MM.1S (cell line): Measurements from ENCODE around the gene ATXN1.

Experiments used
- DNase-seq: peaks from one replicate; pipeline ENCODE4 v3.0.0-alpha.2; 2015
- H2AFZ ChIP-seq: fragments of 300-600 bp; sonication (generic); 2 replicates; pipeline ENCODE4 v1.6.0; 2016; ENCODE audit warnings: antibody characterized with exemption, low read length
- H3F3A ChIP-seq: fragments of 300-600 bp; sonication (generic); 2 replicates; pipeline ENCODE4 v1.6.1; 2016; ENCODE audit warnings: mild to moderate bottlenecking, antibody characterized with exemption, low read length, moderate library complexity, mixed read lengths; ENCODE audit not compliant: insufficient read depth
- H3K27ac ChIP-seq: fragments of 300-600 bp; sonication (generic); 2 replicates; pipeline ENCODE4 v1.5.1; 2016; ENCODE audit warnings: mild to moderate bottlenecking, low read length
- H3K27me3 ChIP-seq: fragments of 300-600 bp; sonication (generic); replicated peaks from 2 replicates; pipeline ENCODE4 v1.6.0; 2016; ENCODE audit warnings: low read length; ENCODE audit not compliant: insufficient read depth
- H3K36me3 ChIP-seq: fragments of 300-600 bp; sonication (generic); replicated peaks from 2 replicates; pipeline ENCODE4 v1.6.1; 2016; ENCODE audit warnings: mild to moderate bottlenecking, low read length, mixed read lengths; ENCODE audit not compliant: insufficient read depth
- H3K4me1 ChIP-seq: fragments of 300-600 bp; sonication (generic); 2 replicates; pipeline ENCODE4 v1.6.1; 2016; ENCODE audit warnings: low read length, mixed read lengths
- H3K4me2 ChIP-seq: fragments of 300-600 bp; sonication (generic); 2 replicates; pipeline ENCODE4 v1.6.0; 2016; ENCODE audit warnings: low read depth, low read length
- H3K4me3 ChIP-seq: fragments of 300-600 bp; sonication (generic); 2 replicates; pipeline ENCODE4 v1.5.1; 2016; ENCODE audit warnings: low read length, mixed read lengths
- H3K79me2 ChIP-seq: fragments of 300-600 bp; sonication (generic); 2 replicates; pipeline ENCODE4 v1.6.1; 2016; ENCODE audit warnings: mixed run types, low read length, mixed read lengths
- H3K9ac ChIP-seq: fragments of 300-600 bp; sonication (generic); 2 replicates; pipeline ENCODE4 v1.6.1; 2016; ENCODE audit warnings: low read length, mixed read lengths
- H3K9me2 ChIP-seq: fragments of 300-600 bp; sonication (generic); replicated peaks from 2 replicates; pipeline ENCODE4 v1.6.1; 2016; ENCODE audit warnings: mild to moderate bottlenecking, low read length, mixed read lengths; ENCODE audit not compliant: insufficient read depth
- H3K9me3 ChIP-seq: fragments of 300-600 bp; sonication (generic); replicated peaks from 2 replicates; pipeline ENCODE4 v1.6.1; 2016; ENCODE audit warnings: mild to moderate bottlenecking, low read length, mixed read lengths; ENCODE audit not compliant: insufficient read depth
- H4K20me1 ChIP-seq: fragments of 300-600 bp; sonication (generic); 2 replicates; pipeline ENCODE4 v1.6.1; 2016; ENCODE audit warnings: mild to moderate bottlenecking, low read length, moderate library complexity, mixed read lengths; ENCODE audit not compliant: insufficient read depth
- EZH2 ChIP-seq: fragments of 300-600 bp; sonication (generic); optimal IDR thresholded peaks from 2 replicates; pipeline ENCODE3; 2017; ENCODE audit warnings: low read depth, mild to moderate bottlenecking, antibody characterized with exemption, low read length, mixed read lengths
- EZH2phosphoT487 ChIP-seq: fragments of 300-600 bp; sonication (generic); IDR thresholded peaks from 2 replicates; pipeline ENCODE4 v1.6.1; 2018; ENCODE audit warnings: antibody characterized with exemption, low read length
- TF ChIP-seq, protein P1 (sequence below): fragments of 300-600 bp; sonication (generic); IDR thresholded peaks from 2 replicates; pipeline ENCODE4 v1.5.1; 2016; ENCODE audit warnings: antibody characterized with exemption, low read length, mixed read lengths

The ATXN1 gene

DNA sequence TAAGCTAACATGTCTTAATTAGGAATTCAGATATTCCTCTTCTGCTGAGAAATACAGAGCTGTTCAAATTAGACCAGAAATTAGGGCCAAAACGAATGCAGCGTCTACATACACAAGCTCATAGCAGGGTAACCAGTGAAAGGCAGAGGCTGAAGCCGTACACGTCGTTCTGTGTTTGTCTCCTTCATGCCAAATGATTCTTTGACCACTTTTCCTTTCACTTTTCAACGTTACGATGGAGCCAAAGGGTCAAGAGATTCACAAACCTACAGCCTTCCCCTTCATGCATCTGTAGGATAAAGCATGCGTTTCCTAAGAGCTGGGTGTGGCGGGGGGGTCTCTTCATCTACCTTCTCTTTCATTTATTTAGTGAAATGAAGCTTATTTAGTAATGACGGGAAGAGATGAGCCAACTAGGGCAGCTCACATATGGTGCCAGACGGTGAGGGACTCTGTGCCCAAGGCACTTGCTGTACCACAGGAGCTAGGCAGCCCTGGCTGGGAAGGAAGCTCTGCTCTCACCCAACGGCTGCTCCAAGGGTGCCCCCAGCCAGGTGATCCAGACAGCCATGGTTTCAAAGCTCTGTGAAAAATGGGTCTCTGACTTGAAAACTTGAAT is 178.0 kb downstream of the ATXN1 start:
- TF ChIP-seq, protein P1, sequence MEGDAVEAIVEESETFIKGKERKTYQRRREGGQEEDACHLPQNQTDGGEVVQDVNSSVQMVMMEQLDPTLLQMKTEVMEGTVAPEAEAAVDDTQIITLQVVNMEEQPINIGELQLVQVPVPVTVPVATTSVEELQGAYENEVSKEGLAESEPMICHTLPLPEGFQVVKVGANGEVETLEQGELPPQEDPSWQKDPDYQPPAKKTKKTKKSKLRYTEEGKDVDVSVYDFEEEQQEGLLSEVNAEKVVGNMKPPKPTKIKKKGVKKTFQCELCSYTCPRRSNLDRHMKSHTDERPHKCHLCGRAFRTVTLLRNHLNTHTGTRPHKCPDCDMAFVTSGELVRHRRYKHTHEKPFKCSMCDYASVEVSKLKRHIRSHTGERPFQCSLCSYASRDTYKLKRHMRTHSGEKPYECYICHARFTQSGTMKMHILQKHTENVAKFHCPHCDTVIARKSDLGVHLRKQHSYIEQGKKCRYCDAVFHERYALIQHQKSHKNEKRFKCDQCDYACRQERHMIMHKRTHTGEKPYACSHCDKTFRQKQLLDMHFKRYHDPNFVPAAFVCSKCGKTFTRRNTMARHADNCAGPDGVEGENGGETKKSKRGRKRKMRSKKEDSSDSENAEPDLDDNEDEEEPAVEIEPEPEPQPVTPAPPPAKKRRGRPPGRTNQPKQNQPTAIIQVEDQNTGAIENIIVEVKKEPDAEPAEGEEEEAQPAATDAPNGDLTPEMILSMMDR = no peak
- TF ChIP-seq EZH2 = no peak
- TF ChIP-seq EZH2phosphoT487 = no peak
- Histone ChIP-seq H3F3A (no peaks in the 10 kb centered on the region), H3K4me3 (no peak overlapping the region), H4K20me1 (no peaks in the 10 kb centered on the region), H3K36me3 (no peaks in the 10 kb centered on the region), H3K9me3 (no peaks in the 10 kb centered on the region), H3K4me2 (no peak overlapping the region), H3K27ac (no peak overlapping the region), H3K9ac (no peak overlapping the region), H3K79me2 (no peaks in the 10 kb centered on the region), H3K4me1 (peaks cover 3% of the 10 kb centered on the region; the same call in 1 of the 2 replicates), H3K27me3 (no peaks in the 10 kb centered on the region), H2AFZ (no peak overlapping the region), H3K9me2 (no peaks in the 10 kb centered on the region)
- DNase-seq = no peak

DNA sequence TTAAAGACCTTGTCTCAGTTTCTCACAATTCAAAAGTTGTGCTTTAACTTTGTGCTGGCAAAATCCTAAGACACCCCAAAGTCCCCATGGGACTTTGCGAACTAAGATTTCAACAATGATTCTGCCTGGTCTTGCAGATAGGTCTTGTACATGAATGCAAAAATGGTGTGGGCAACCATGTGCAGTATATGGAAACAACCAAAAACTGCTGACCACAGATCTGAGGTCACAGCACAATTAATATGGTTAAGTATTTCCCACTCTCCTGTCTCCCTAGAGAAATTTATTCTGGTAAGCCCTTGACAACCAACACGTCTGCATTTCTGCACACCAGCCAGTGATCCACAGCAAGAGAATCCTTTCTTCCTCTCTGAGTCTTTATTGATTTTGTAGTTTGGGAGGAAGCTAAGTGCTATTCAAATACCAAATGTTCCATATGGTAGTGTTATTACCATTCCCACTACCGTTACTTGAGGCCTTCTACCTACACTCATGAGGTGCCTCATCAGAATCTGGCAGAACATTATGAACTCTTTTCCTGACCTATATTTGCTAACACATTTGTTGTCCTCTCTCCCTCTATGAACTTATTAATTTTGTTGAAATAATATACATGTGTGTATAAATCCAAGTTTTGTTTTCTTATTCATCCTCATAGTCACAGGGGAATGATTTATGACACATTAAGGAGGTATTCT is 178.7 kb downstream of the ATXN1 start:
- Histone ChIP-seq H3K4me2 (no peak overlapping the region), H4K20me1 (no peaks in the 10 kb centered on the region), H3K36me3 (no peaks in the 10 kb centered on the region), H3K27me3 (no peaks in the 10 kb centered on the region), H3K79me2 (no peaks in the 10 kb centered on the region), H3K27ac (no peak overlapping the region), H3K9me2 (no peaks in the 10 kb centered on the region), H3K9ac (no peak overlapping the region), H3K4me1 (no peaks in the 10 kb centered on the region), H3K4me3 (no peak overlapping the region), H2AFZ (no peak overlapping the region), H3F3A (no peaks in the 10 kb centered on the region), H3K9me3 (no peaks in the 10 kb centered on the region)
- TF ChIP-seq EZH2 = no peak
- TF ChIP-seq, protein P1 = no peak
- TF ChIP-seq EZH2phosphoT487 = no peak
- no peak for DNase-seq

DNA sequence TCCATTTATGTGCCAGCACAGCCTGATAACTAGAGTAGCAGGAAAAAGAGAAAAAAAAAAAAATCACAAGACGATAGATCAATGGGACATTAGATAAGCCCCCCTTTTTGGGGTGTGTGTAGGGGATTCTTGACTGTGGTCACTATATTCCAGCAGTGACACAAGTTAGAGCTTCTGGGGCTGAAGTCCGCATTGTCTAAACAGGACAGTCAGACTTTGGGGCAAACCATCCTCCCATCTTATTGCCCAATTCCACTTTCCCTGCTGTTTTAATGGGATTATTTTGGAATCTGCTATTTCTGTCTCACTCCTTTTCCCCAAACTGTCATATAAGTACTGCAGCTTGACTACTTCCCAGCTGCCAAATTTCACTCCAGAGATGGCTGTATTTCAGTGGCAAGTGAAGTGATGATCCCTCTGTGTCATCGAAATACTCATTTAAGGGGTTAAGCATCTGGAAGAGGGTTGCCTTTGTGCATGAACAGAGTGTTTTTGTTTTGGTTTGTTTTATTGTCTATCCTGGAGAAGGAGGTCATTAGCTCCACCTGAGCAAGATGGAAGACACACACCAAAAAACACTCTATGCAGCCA is 182.5 kb downstream of the ATXN1 start:
- TF ChIP-seq EZH2 (no peak), EZH2phosphoT487 (no peak)
- TF ChIP-seq, protein P1 = no peak

More for the DNA sequence above, 182.5 kb downstream of the ATXN1 start:
- H3K9me2 ChIP-seq = no peaks in the 10 kb centered on the region
- H3K9me3 ChIP-seq = no peaks in the 10 kb centered on the region
- H3K79me2 ChIP-seq = no peaks in the 10 kb centered on the region
- H3K27ac ChIP-seq = no peak overlapping the region
- H3F3A ChIP-seq = no peaks in the 10 kb centered on the region
- no peak for DNase-seq
- H3K4me3 ChIP-seq = no peak overlapping the region
- H2AFZ ChIP-seq = no peak overlapping the region
- H3K27me3 ChIP-seq = no peaks in the 10 kb centered on the region
- no peak overlapping the region for H3K4me2 ChIP-seq
- no peak overlapping the region for H3K9ac ChIP-seq
- no peaks in the 10 kb centered on the region for H3K36me3 ChIP-seq
- H4K20me1 ChIP-seq = no peaks in the 10 kb centered on the region
- H3K4me1 ChIP-seq = no peaks in the 10 kb centered on the region
